DMS79 (cell line): ENCODE results near the gene RSPH1.

ENCODE experiments used
- DNase-seq: peaks from one replicate; lab custom pipeline; 2025; lab: John Stamatoyannopoulos, UW

Gene RSPH1

GRCh38 chr21:42426876-42427480 lies 69.0 kb downstream of the RSPH1 start:
- DNase-seq: no peak

GRCh38 chr21:42426424-42426823 lies 69.6 kb downstream of the RSPH1 start:
- DNase-seq: peak; percentile 52

- DNase-seq: no peak
Observed at GRCh38 chr21:42425591-42425990, 70.4 kb downstream of the RSPH1 start.

GRCh38 chr21:42424914-42425541 lies 71.0 kb downstream of the RSPH1 start:
- DNase-seq: no peak

GRCh38 chr21:42423685-42424084 lies 72.3 kb downstream of the RSPH1 start:
- DNase-seq: no peak

- no peak for DNase-seq
Observed at GRCh38 chr21:42423197-42423675, 72.8 kb downstream of the RSPH1 start.
